ENCODE data around the gene FOSL2.

DNA sequence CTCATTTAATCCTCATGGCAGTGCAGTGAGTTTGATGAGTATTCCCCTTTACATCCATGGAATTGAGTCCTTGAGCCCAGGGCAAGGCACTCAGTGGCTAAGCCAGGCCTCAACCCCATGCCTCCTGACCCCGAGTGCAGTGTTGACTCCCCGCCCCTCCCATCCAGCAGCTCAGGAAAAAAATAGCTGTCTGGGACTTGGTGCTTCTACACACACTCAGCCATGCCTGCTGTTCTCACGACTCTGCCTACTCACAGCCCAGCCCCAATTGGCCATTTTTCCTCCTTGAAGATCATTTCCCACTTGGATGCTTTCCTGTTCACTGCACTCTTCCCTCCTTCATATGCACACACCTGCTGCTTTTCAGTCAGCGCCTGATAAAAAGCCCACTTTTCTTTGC is 8.8 kb downstream of the FOSL2 start:
- no peak for TF ChIP-seq NR2C2 (CRISPR knock-in tag; IDR thresholded peaks at IDR 0.05)
- TF ChIP-seq, protein P1, sequence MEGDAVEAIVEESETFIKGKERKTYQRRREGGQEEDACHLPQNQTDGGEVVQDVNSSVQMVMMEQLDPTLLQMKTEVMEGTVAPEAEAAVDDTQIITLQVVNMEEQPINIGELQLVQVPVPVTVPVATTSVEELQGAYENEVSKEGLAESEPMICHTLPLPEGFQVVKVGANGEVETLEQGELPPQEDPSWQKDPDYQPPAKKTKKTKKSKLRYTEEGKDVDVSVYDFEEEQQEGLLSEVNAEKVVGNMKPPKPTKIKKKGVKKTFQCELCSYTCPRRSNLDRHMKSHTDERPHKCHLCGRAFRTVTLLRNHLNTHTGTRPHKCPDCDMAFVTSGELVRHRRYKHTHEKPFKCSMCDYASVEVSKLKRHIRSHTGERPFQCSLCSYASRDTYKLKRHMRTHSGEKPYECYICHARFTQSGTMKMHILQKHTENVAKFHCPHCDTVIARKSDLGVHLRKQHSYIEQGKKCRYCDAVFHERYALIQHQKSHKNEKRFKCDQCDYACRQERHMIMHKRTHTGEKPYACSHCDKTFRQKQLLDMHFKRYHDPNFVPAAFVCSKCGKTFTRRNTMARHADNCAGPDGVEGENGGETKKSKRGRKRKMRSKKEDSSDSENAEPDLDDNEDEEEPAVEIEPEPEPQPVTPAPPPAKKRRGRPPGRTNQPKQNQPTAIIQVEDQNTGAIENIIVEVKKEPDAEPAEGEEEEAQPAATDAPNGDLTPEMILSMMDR (IDR thresholded peaks at IDR 0.05) = no peak
- no peak for TF ChIP-seq NFE2L1 (CRISPR knock-in tag; IDR thresholded peaks at IDR 0.05)
- no peak for TF ChIP-seq MYBL2 (CRISPR knock-in tag; IDR thresholded peaks at IDR 0.05)
- no peak for TF ChIP-seq NR1H2 (CRISPR knock-in tag; IDR thresholded peaks at IDR 0.05)
- no peak for TF ChIP-seq USF1 (CRISPR knock-in tag; IDR thresholded peaks at IDR 0.05)
- TF ChIP-seq, protein P2, sequence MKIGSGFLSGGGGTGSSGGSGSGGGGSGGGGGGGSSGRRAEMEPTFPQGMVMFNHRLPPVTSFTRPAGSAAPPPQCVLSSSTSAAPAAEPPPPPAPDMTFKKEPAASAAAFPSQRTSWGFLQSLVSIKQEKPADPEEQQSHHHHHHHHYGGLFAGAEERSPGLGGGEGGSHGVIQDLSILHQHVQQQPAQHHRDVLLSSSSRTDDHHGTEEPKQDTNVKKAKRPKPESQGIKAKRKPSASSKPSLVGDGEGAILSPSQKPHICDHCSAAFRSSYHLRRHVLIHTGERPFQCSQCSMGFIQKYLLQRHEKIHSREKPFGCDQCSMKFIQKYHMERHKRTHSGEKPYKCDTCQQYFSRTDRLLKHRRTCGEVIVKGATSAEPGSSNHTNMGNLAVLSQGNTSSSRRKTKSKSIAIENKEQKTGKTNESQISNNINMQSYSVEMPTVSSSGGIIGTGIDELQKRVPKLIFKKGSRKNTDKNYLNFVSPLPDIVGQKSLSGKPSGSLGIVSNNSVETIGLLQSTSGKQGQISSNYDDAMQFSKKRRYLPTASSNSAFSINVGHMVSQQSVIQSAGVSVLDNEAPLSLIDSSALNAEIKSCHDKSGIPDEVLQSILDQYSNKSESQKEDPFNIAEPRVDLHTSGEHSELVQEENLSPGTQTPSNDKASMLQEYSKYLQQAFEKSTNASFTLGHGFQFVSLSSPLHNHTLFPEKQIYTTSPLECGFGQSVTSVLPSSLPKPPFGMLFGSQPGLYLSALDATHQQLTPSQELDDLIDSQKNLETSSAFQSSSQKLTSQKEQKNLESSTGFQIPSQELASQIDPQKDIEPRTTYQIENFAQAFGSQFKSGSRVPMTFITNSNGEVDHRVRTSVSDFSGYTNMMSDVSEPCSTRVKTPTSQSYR (CRISPR knock-in tag; IDR thresholded peaks at IDR 0.05) = no peak
- TF ChIP-seq TEAD4 (CRISPR knock-in tag; IDR thresholded peaks at IDR 0.05) = no peak
- no peak for TF ChIP-seq HMGA2 (CRISPR knock-in tag; IDR thresholded peaks at IDR 0.05)
- TF ChIP-seq, protein P3, sequence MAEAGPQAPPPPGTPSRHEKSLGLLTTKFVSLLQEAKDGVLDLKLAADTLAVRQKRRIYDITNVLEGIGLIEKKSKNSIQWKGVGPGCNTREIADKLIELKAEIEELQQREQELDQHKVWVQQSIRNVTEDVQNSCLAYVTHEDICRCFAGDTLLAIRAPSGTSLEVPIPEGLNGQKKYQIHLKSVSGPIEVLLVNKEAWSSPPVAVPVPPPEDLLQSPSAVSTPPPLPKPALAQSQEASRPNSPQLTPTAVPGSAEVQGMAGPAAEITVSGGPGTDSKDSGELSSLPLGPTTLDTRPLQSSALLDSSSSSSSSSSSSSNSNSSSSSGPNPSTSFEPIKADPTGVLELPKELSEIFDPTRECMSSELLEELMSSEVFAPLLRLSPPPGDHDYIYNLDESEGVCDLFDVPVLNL (CRISPR knock-in tag; IDR thresholded peaks at IDR 0.05; ENCODE audit: borderline replicate concordance, low read depth) = no peak
- TF ChIP-seq ZSCAN18 (CRISPR knock-in tag; IDR thresholded peaks at IDR 0.05) = no peak
